ENCODE measurements around the gene GDPD5.
"Not testable (repeated sequence)": the region's sequence is repeated elsewhere in the genome, so short reads cannot be mapped to it uniquely, and the experiment has no call there.

Gene GDPD5

GRCh38 chr11:75422248-75423231, 103.2 kb downstream of the GDPD5 start:
- H3K4me3 ChIP-seq (replicated peaks; ENCODE audit: low read depth, low read length) = no peak overlapping the region
- no peak for DNase-seq (ENCODE audit: low read depth)
- no peak for TF ChIP-seq CTCF (IDR thresholded peaks at IDR 0.05; ENCODE audit: low read length, missing control alignments)

- no peak for DNase-seq (ENCODE audit: low read depth)
- no peak overlapping the region for H3K4me3 ChIP-seq (replicated peaks; ENCODE audit: low read depth, low read length)
- TF ChIP-seq CTCF (IDR thresholded peaks at IDR 0.05; ENCODE audit: low read length, missing control alignments) = no peak
Measured at GRCh38 chr11:75421902-75422247, 103.9 kb downstream of the GDPD5 start.

GRCh38 chr11:75421035-75421602, 104.6 kb downstream of the GDPD5 start:
- no peak for TF ChIP-seq CTCF (IDR thresholded peaks at IDR 0.05; ENCODE audit: low read length, missing control alignments)
- no peak overlapping the region for H3K4me3 ChIP-seq (replicated peaks; ENCODE audit: low read depth, low read length)
- no peak for DNase-seq (ENCODE audit: low read depth)

GRCh38 chr11:75420224-75421034, 105.3 kb downstream of the GDPD5 start:
- no peak overlapping the region for H3K4me3 ChIP-seq (replicated peaks; ENCODE audit: low read depth, low read length)
- no peak for TF ChIP-seq CTCF (IDR thresholded peaks at IDR 0.05; ENCODE audit: low read length, missing control alignments)
- DNase-seq (ENCODE audit: low read depth) = no peak

- no peak for TF ChIP-seq CTCF (IDR thresholded peaks at IDR 0.05; ENCODE audit: low read length, missing control alignments)
Measured at GRCh38 chr11:75413864-75414263, 111.9 kb downstream of the GDPD5 start.

GRCh38 chr11:75413146-75413545, 112.6 kb downstream of the GDPD5 start:
- H3K4me3 ChIP-seq (replicated peaks; ENCODE audit: low read depth, low read length) = not testable (repeated sequence)

More at GRCh38 chr11:75413864-75414263, 111.9 kb downstream of the GDPD5 start:
- DNase-seq (ENCODE audit: low read depth) = no peak
- no peak overlapping the region for H3K4me3 ChIP-seq (replicated peaks; ENCODE audit: low read depth, low read length)

GRCh38 chr11:75409971-75410370, 115.8 kb downstream of the GDPD5 start:
- DNase-seq (ENCODE audit: low read depth); H3K4me3 ChIP-seq (replicated peaks; ENCODE audit: low read depth, low read length): not testable (repeated sequence)

More at GRCh38 chr11:75413146-75413545, 112.6 kb downstream of the GDPD5 start:
- DNase-seq (ENCODE audit: low read depth) = not testable (repeated sequence)
